Thymus (tissue), 11 donors: ENCODE results near the gene PFN1. TPM values are rescaled to one million over a fixed set of nuclear protein-coding genes. Genes with fewer than 3 reads are reported as not detected.

Experiments
- DNase-seq, 9 donors: peaks; one replicate each; pipeline ENCODE4 v3.0.0-alpha.2; 2013; ENCODE audit warnings: low spot score in 9 of 9, low read depth in 6 of 9, missing footprints in 1 of 9
- H3K27ac ChIP-seq, 2 donors: one replicate each; pipeline ENCODE4 v1.5.1; 2013; ENCODE audit warnings: control low read depth in 1 of 2, low read depth in 1 of 2, low read length in 1 of 2, mild to moderate bottlenecking in 1 of 2, moderate library complexity in 1 of 2
- H3K27me3 ChIP-seq, 2 donors: one replicate each; pipeline ENCODE4 v1.5.1; 2013; ENCODE audit warnings: low read length in 1 of 2; ENCODE audit not compliant: control insufficient read depth in 2 of 2, insufficient read depth in 1 of 2
- H3K36me3 ChIP-seq, 2 donors: one replicate each; pipeline ENCODE4 v1.5.1; 2013; ENCODE audit warnings: low read length in 1 of 2, mild to moderate bottlenecking in 1 of 2, moderate library complexity in 1 of 2; ENCODE audit not compliant: control insufficient read depth in 2 of 2, insufficient read depth in 2 of 2
- H3K4me1 ChIP-seq, 2 donors: one replicate each; pipeline ENCODE4 v1.5.1; 2013; ENCODE audit warnings: low read length in 2 of 2; ENCODE audit not compliant: control insufficient read depth in 2 of 2, insufficient read depth in 2 of 2
- H3K4me3 ChIP-seq, 2 donors: one replicate each; pipeline ENCODE4 v1.5.1; 2013; ENCODE audit warnings: low read length in 2 of 2, control low read depth in 1 of 2, mild to moderate bottlenecking in 1 of 2
- H3K9me3 ChIP-seq, 2 donors: one replicate each; pipeline ENCODE4 v1.5.1; 2013; ENCODE audit warnings: low read length in 1 of 2, mild to moderate bottlenecking in 1 of 2; ENCODE audit not compliant: control insufficient read depth in 2 of 2, insufficient read depth in 1 of 2
- WGBS: extraction: QIAGEN DNeasy Blood & Tissue Kit; methylation state at CpG from one replicate; pipeline ENCODE4 v1.1.7; 2013; 5-methylcytosine and 5-hydroxymethylcytosine counted together
- polyA plus RNA-seq: library from polyadenylated mRNA; stranded (reverse); fragments of 200-250 nt; gene quantifications from one replicate; pipeline ENCODE4 v1.2.3, GENCODE V29; 2013
- total RNA-seq: library from RNA; stranded (reverse); fragments of 120-200 nt; gene quantifications from one replicate; pipeline ENCODE4 v1.2.4, GENCODE V29; 2013
- donor health status: healthy.

The PFN1 gene
- total and polyA plus RNA-seq, 2 donors = 635 to 727 TPM

- no peak for DNase-seq
- peaks cover 31 to 38% of the 10 kb centered on the region in 2 donors for H3K36me3 ChIP-seq
- no peak overlapping the region for H3K4me3 ChIP-seq
- H3K27me3 ChIP-seq = peaks cover 37 to 54% of the 10 kb centered on the region in 2 donors
- no peak overlapping the region for H3K27ac ChIP-seq
- peaks cover 11 to 45% of the 10 kb centered on the region in 2 donors for H3K4me1 ChIP-seq
- 97% methylated on average over 8 of the region's 8 CpGs for WGBS
- peaks cover 3 to 19% of the 10 kb centered on the region in 2 donors for H3K9me3 ChIP-seq
Measured at GRCh38 chr17:4898351-4898750, 50.0 kb downstream of the PFN1 start.

- peaks cover 36 to 43% of the 10 kb centered on the region in 2 donors for H3K36me3 ChIP-seq
Measured at GRCh38 chr17:4897785-4898184, 50.5 kb downstream of the PFN1 start.

DNA sequence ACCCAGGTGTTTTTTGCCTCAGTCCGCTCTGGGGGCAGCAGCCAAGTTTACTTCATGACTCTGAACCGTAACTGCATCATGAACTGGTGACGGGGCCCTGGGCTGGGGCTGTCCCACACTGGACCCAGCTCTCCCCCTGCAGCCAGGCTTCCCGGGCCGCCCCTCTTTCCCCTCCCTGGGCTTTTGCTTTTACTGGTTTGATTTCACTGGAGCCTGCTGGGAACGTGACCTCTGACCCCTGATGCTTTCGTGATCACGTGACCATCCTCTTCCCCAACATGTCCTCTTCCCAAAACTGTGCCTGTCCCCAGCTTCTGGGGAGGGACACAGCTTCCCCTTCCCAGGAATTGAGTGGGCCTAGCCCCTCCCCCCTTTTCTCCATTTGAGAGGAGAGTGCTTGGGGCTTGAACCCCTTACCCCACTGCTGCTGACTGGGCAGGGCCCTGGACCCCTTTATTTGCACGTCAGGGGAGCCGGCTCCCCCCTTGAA lies 51.1 kb downstream of the PFN1 start:
- Histone ChIP-seq H3K36me3 (peaks cover 41 to 48% of the 10 kb centered on the region in 2 donors), H3K4me3 (no peak overlapping the region), H3K9me3 (peaks cover 3 to 19% of the 10 kb centered on the region in 2 donors), H3K27ac (no peak overlapping the region), H3K4me1 (peaks cover 7 to 34% of the 10 kb centered on the region in 2 donors), H3K27me3 (peaks cover 37 to 43% of the 10 kb centered on the region in 2 donors)
- no peak for DNase-seq
- WGBS = 98% methylated on average over 10 of the region's 10 CpGs

More at GRCh38 chr17:4897785-4898184, 50.5 kb downstream of the PFN1 start:
- Histone ChIP-seq H3K4me1 (peaks cover 7 to 39% of the 10 kb centered on the region in 2 donors), H3K27me3 (peaks cover 37 to 49% of the 10 kb centered on the region in 2 donors), H3K27ac (no peak overlapping the region), H3K4me3 (no peak overlapping the region), H3K9me3 (peaks cover 3 to 19% of the 10 kb centered on the region in 2 donors)
- no peak for DNase-seq
- WGBS = 97% methylated on average over 5 of the region's 5 CpGs

DNA sequence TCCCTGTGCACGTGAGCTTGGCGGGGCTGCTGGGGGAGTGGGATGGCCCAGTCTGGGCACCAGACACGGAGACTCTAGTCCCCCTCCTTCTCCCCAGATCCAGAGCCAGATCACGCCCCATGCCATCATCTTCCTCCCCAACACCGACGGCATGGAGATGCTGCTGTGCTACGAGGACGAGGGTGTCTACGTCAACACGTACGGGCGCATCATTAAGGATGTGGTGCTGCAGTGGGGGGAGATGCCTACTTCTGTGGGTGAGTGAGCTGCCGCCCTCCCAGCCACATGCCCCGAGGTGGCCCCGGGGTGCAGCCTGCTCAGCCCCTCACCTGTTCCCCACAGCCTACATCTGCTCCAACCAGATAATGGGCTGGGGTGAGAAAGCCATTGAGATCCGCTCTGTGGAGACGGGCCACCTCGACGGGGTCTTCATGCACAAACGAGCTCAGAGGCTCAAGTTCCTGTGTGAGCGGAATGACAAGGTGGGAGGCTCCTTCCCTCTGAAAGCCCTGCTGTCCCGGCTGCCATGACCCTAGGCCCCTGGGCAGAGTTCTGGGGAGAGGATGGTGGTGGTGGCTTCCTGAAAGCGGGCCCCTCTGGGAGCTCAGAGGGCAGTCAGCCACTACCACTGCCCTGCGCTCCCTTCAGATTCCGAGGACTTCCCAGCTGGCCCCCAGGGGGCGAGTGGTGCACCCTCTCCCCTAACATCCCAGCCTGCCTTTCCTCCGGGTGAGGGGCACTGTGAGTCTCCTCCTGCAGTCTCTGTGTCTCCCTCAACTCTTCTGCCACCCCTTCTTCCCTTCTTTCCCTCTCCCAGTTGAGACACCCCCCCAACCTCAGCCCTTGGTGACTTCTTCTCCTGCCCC lies 51.8 kb downstream of the PFN1 start:
- Histone ChIP-seq H3K27ac (no peak overlapping the region), H3K36me3 (peaks cover 47 to 55% of the 10 kb centered on the region in 2 donors), H3K4me1 (peaks cover 7 to 28% of the 10 kb centered on the region in 2 donors), H3K4me3 (no peak overlapping the region), H3K27me3 (peaks cover 32 to 36% of the 10 kb centered on the region in 2 donors), H3K9me3 (peaks cover 3 to 14% of the 10 kb centered on the region in 2 donors)
- DNase-seq = no peak
- WGBS = 96% methylated on average over 27 of the region's 27 CpGs

GRCh38 chr17:4895657-4896331 lies 52.5 kb downstream of the PFN1 start:
- Histone ChIP-seq H3K27ac (no peak overlapping the region), H3K4me3 (no peak overlapping the region), H3K9me3 (peaks cover 0 to 6% of the 10 kb centered on the region in 2 donors), H3K27me3 (peaks cover 24 to 29% of the 10 kb centered on the region in 2 donors), H3K4me1 (peaks cover 7 to 20% of the 10 kb centered on the region in 2 donors), H3K36me3 (peaks cover 54 to 62% of the 10 kb centered on the region in 2 donors)
- 96% methylated on average over 27 of the region's 27 CpGs for WGBS
- no peak for DNase-seq

Other genes starting within 250 kb of the PFN1 start
- 7.7 TPM for gene PELP1, start 244.4 kb downstream of the PFN1 start, total RNA-seq
- gene PELP1, start 244.4 kb downstream of the PFN1 start, polyA plus RNA-seq = 26.9 TPM
- 60.2 TPM for gene ARRB2, start 237.9 kb downstream of the PFN1 start, total RNA-seq
- gene ARRB2, start 237.9 kb downstream of the PFN1 start, polyA plus RNA-seq = 91.2 TPM
- gene MED11, start 217.1 kb downstream of the PFN1 start, total RNA-seq = 28.1 TPM
- 40.3 TPM for gene MED11, start 217.1 kb downstream of the PFN1 start, polyA plus RNA-seq
- 0.52 TPM for gene ZMYND15, start 208.7 kb downstream of the PFN1 start, total RNA-seq
- gene ZMYND15, start 208.7 kb downstream of the PFN1 start, polyA plus RNA-seq = 3.8 TPM
- gene CXCL16, start 208.6 kb downstream of the PFN1 start, total RNA-seq = 3.3 TPM
- gene CXCL16, start 208.6 kb downstream of the PFN1 start, polyA plus RNA-seq = 32.9 TPM
- gene TM4SF5, start 176.6 kb downstream of the PFN1 start, total RNA-seq = not detected
- 0.14 TPM for gene TM4SF5, start 176.6 kb downstream of the PFN1 start, polyA plus RNA-seq
- 2.7 TPM for gene VMO1, start 162.2 kb downstream of the PFN1 start, total RNA-seq
- gene VMO1, start 162.2 kb downstream of the PFN1 start, polyA plus RNA-seq = 30.6 TPM
- gene GLTPD2, start 159.6 kb downstream of the PFN1 start, total RNA-seq = 0.14 TPM
- 0.16 TPM for gene GLTPD2, start 159.6 kb downstream of the PFN1 start, polyA plus RNA-seq
- 183 TPM for gene PSMB6, start 152.4 kb downstream of the PFN1 start, total RNA-seq
- 122 TPM for gene PSMB6, start 152.4 kb downstream of the PFN1 start, polyA plus RNA-seq
- gene PLD2, start 141.4 kb downstream of the PFN1 start, total RNA-seq = 14.5 TPM
- gene PLD2, start 141.4 kb downstream of the PFN1 start, polyA plus RNA-seq = 30.7 TPM
- 10.2 TPM for gene MINK1, start 115.2 kb downstream of the PFN1 start, total RNA-seq
- 83.8 TPM for gene MINK1, start 115.2 kb downstream of the PFN1 start, polyA plus RNA-seq
- gene C17orf107, start 49.0 kb downstream of the PFN1 start, total RNA-seq = 0.57 TPM
- gene C17orf107, start 49.0 kb downstream of the PFN1 start, polyA plus RNA-seq = 1.2 TPM
- 0.24 TPM for gene CHRNE, start 45.4 kb downstream of the PFN1 start, total RNA-seq
- gene CHRNE, start 45.4 kb downstream of the PFN1 start, polyA plus RNA-seq = 1.9 TPM
- gene GP1BA, start 16.3 kb downstream of the PFN1 start, total RNA-seq = 0.14 TPM
- gene GP1BA, start 16.3 kb downstream of the PFN1 start, polyA plus RNA-seq = 0.09 TPM
- 46.7 TPM for gene SLC25A11, start 8.5 kb downstream of the PFN1 start, total RNA-seq
- gene SLC25A11, start 8.5 kb downstream of the PFN1 start, polyA plus RNA-seq = 30.9 TPM
- 73.0 TPM for gene RNF167, start 8.3 kb downstream of the PFN1 start, total RNA-seq
- gene RNF167, start 8.3 kb downstream of the PFN1 start, polyA plus RNA-seq = 189 TPM
- gene ENO3, start 2.6 kb upstream of the PFN1 start, total RNA-seq = 12.4 TPM
- gene ENO3, start 2.6 kb upstream of the PFN1 start, polyA plus RNA-seq = 25.7 TPM
- gene SPAG7, start 19.3 kb upstream of the PFN1 start, total RNA-seq = 60.9 TPM
- 98.8 TPM for gene SPAG7, start 19.3 kb upstream of the PFN1 start, polyA plus RNA-seq
- gene CAMTA2, start 39.1 kb upstream of the PFN1 start, total RNA-seq = 2.8 TPM
- gene CAMTA2, start 39.1 kb upstream of the PFN1 start, polyA plus RNA-seq = 51.5 TPM
- gene INCA1, start 49.0 kb upstream of the PFN1 start, total RNA-seq = 0.24 TPM
- gene INCA1, start 49.0 kb upstream of the PFN1 start, polyA plus RNA-seq = 1.5 TPM
- gene KIF1C, start 49.4 kb upstream of the PFN1 start, total RNA-seq = 10.8 TPM
- 15.4 TPM for gene KIF1C, start 49.4 kb upstream of the PFN1 start, polyA plus RNA-seq
- gene SLC52A1, start 86.9 kb upstream of the PFN1 start, total RNA-seq = 0.80 TPM
- 0.96 TPM for gene SLC52A1, start 86.9 kb upstream of the PFN1 start, polyA plus RNA-seq
- 3.3 TPM for gene ZFP3, start 129.9 kb upstream of the PFN1 start, total RNA-seq
- gene ZFP3, start 129.9 kb upstream of the PFN1 start, polyA plus RNA-seq = 4.6 TPM
- 9.5 TPM for gene ZNF232, start 163.3 kb upstream of the PFN1 start, total RNA-seq
- 9.9 TPM for gene ZNF232, start 163.3 kb upstream of the PFN1 start, polyA plus RNA-seq
- 0.14 TPM for gene USP6, start 167.5 kb upstream of the PFN1 start, total RNA-seq
- 0.30 TPM for gene USP6, start 167.5 kb upstream of the PFN1 start, polyA plus RNA-seq
- gene ZNF594, start 243.3 kb upstream of the PFN1 start, total RNA-seq = 12.2 TPM
- gene ZNF594, start 243.3 kb upstream of the PFN1 start, polyA plus RNA-seq = 5.0 TPM